Measurements from ENCODE around the gene ZFAND2A.

DNA sequence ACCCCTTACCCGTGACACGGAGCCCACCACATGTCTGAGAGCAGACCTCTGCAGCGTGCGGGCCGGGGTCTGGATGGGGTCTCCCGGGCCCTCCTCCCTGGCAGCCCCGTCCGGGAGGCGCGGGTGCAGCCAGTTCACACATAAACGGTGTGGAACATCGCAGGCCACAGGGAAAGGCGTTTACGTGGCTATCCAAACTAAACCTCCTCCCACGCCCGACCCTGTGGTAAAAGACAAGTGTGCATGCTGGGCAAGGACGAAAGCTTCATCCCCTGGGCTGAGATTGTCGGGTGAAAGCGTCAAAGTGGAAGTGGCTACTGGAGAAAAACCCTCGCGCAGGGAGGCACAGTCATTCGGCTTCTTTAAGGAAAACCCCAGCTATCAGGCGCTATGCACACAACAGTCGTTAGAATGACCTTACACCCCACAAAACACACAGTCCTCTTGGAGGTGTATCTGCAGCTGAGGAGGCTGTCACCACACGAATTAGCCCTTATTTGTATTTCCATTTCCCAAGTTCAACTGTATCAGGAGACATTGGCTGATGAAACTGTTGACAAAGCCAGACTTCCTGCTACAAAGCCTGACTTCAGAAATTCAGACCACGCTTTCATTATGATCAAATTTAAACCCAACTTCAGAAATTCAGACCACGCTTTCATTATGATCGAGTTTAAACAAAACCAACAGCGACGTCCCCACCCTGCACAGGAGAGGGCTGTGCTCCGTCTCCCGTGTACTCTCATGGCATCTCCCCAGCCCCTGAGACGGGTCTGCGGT, 56.8 kb downstream of the ZFAND2A start:
- TF ChIP-seq EP300 (IDR thresholded peaks at IDR 0.05) (no peak), POLR2A (IDR thresholded peaks at IDR 0.05) (no peak), POLR2AphosphoS5 (IDR thresholded peaks at IDR 0.05) (no peak)
- TF ChIP-seq, protein P1, sequence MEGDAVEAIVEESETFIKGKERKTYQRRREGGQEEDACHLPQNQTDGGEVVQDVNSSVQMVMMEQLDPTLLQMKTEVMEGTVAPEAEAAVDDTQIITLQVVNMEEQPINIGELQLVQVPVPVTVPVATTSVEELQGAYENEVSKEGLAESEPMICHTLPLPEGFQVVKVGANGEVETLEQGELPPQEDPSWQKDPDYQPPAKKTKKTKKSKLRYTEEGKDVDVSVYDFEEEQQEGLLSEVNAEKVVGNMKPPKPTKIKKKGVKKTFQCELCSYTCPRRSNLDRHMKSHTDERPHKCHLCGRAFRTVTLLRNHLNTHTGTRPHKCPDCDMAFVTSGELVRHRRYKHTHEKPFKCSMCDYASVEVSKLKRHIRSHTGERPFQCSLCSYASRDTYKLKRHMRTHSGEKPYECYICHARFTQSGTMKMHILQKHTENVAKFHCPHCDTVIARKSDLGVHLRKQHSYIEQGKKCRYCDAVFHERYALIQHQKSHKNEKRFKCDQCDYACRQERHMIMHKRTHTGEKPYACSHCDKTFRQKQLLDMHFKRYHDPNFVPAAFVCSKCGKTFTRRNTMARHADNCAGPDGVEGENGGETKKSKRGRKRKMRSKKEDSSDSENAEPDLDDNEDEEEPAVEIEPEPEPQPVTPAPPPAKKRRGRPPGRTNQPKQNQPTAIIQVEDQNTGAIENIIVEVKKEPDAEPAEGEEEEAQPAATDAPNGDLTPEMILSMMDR (IDR thresholded peaks at IDR 0.05) = no peak

Measured in suprapubic skin (tissue), 4 donors.